ENCODE results near the gene ELP4. TPM values are rescaled to one million over a fixed set of nuclear protein-coding genes. Genes with fewer than 3 reads are reported as not detected.
A peak's percentile ranks its signal among the peaks of the same experiment; 100 is the strongest.
"Not testable (repeated sequence)": the region's sequence is repeated elsewhere in the genome, so short reads cannot be mapped to it uniquely, and the experiment has no call there.

Gene ELP4
- total RNA-seq, 1 donor from 2014 or later = 16.7 TPM

DNA sequence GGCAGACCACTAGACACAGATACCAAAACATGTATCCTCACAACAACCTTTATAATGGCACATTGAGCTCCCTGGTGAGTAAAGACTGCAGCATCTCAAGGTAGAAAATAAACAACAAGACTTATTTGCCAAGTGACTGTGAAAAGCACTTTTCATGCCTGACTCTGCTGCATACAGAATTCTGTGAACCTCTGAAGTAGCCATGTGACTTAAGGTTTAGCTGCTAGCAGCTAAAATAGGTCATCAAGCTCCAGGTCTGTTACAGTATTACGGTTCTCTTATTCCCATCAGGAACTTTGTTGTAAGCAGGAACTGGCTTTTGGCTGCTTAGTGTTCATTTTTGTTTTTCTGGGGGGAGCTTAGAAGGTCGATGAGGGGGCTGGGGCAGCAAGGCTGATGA, 162.1 kb downstream of the ELP4 start:
- DNase-seq (ENCODE audit: low read depth) = no peak
- TF ChIP-seq, protein P1, sequence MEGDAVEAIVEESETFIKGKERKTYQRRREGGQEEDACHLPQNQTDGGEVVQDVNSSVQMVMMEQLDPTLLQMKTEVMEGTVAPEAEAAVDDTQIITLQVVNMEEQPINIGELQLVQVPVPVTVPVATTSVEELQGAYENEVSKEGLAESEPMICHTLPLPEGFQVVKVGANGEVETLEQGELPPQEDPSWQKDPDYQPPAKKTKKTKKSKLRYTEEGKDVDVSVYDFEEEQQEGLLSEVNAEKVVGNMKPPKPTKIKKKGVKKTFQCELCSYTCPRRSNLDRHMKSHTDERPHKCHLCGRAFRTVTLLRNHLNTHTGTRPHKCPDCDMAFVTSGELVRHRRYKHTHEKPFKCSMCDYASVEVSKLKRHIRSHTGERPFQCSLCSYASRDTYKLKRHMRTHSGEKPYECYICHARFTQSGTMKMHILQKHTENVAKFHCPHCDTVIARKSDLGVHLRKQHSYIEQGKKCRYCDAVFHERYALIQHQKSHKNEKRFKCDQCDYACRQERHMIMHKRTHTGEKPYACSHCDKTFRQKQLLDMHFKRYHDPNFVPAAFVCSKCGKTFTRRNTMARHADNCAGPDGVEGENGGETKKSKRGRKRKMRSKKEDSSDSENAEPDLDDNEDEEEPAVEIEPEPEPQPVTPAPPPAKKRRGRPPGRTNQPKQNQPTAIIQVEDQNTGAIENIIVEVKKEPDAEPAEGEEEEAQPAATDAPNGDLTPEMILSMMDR (conservative IDR thresholded peaks at IDR 0.05; ENCODE audit: low read depth, low read length) = no peak
- no peak overlapping the region for H3K4me3 ChIP-seq (ENCODE audit: low read depth, low read length)

DNA sequence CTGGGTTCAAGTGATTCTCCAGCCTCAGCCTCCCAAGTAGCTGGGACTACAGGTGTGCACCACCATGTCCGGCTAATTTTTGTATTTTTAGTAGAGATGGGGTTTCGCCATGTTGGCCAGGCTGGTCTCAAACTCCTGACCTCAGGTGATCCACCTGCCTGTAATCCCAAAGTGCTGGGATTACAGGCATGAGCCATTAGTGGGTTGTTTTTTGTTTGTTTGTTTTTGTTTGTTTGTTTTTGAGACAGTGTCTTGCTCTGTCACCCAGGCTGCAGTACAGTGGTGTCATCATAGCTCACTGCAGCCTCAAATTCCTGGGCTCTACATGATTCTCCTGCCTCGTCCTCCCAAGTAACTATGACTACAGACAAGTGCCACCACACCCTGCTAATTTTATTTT, 163.5 kb downstream of the ELP4 start:
- not testable (repeated sequence) for H3K4me3 ChIP-seq (ENCODE audit: low read depth, low read length)

DNA sequence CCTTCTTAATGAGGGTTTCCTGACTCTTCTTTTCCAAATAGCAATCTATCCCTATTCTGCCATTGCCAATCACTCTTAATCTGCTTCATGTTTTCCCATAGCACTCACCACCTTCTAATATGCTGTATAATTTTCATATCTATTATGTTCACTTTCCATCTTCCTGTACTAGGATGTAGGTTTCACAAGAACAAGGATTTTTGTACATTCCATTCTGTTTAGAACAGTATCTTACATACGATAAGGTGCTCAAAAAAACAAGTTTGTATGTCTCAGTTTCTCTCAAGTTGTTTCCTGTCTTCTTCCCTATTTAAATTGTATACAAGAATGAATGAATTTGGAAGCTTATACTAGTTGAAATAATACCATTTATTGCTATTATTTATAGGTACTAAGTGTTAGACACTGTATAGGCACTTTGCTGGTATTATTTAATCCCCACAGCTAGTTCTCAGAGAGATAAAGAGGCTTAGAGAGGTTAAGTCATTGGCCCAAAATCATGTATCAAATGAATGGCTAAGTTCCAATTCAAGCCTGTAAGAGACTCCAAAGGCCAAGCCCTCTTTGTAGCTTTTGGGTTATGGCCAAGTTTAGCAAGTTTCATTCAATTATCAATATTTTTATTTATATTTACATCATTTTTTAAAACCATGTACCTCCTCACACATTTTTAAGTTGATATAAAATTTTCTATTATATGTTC, 166.9 kb downstream of the ELP4 start:
- DNase-seq (ENCODE audit: low read depth) = no peak
- no peak overlapping the region for H3K4me3 ChIP-seq (ENCODE audit: low read depth, low read length)
- TF ChIP-seq, protein P1 (conservative IDR thresholded peaks at IDR 0.05; ENCODE audit: low read depth, low read length) = no peak

More for the DNA sequence above, 163.5 kb downstream of the ELP4 start:
- not testable (repeated sequence) for DNase-seq (ENCODE audit: low read depth)

DNA sequence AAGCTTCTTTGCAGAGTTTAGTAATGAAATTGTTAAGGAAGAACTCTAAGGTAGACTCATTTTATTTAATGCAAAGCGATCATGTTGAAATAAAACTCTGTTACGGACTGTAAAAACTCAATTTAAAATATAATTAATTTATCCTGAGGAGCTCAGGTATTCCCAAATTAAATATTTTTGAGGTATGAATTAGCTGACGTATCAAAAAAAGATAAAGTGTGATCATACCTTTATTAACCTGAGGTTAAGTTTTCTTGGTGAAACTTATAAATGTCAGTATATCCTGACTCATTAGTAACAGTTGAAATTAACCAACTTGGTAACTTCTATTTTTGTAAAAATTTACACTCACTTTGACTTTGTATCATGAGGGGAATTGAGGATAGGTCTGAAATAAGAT, 171.2 kb downstream of the ELP4 start:
- no peak overlapping the region for H3K4me3 ChIP-seq (ENCODE audit: low read depth, low read length)
- TF ChIP-seq, protein P1 (conservative IDR thresholded peaks at IDR 0.05; ENCODE audit: low read depth, low read length) = no peak
- no peak for DNase-seq (ENCODE audit: low read depth)

GRCh38 chr11:31687256-31687655, 177.7 kb downstream of the ELP4 start:
- TF ChIP-seq, protein P1 (conservative IDR thresholded peaks at IDR 0.05; ENCODE audit: low read depth, low read length) = no peak
- no peak overlapping the region for H3K4me3 ChIP-seq (ENCODE audit: low read depth, low read length)
- peak; percentile 16 for DNase-seq (ENCODE audit: low read depth)

- no peak for DNase-seq (ENCODE audit: low read depth)
- TF ChIP-seq, protein P1 (conservative IDR thresholded peaks at IDR 0.05; ENCODE audit: low read depth, low read length) = no peak
- H3K4me3 ChIP-seq (ENCODE audit: low read depth, low read length) = no peak overlapping the region
Measured at GRCh38 chr11:31687861-31688260, 178.3 kb downstream of the ELP4 start.

GRCh38 chr11:31689559-31689958, 180.0 kb downstream of the ELP4 start:
- H3K4me3 ChIP-seq (ENCODE audit: low read depth, low read length) = no peak overlapping the region
- TF ChIP-seq, protein P1 (conservative IDR thresholded peaks at IDR 0.05; ENCODE audit: low read depth, low read length) = no peak
- DNase-seq (ENCODE audit: low read depth) = no peak

All from epithelial cell of proximal tubule (primary cell).